ENCODE measurements around the gene MT1B. TPM values are rescaled to one million over a fixed set of nuclear protein-coding genes. Genes with fewer than 3 reads are reported as not detected.

Gene MT1B
- total and polyA plus RNA-seq, 2 of the 4 experiments (the other 2 are of a cell fraction): not detected

DNA sequence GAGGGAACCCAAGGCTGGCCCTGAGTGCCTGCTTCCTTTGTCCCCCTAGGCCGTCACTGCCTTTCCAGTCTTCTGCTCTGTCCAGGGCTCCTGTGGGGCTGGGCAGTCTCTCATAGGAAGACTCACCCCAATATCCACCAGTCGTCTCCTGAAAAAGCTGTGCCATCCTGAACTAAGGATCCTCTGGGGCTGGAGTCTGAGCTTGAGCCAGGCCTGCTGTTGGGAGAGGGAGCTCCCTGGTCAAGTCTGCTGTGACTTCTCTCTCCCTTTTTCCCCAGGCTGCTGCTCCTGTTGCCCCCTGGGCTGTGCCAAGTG lies 18.9 kb downstream of the MT1B start:
- no peak overlapping the region for H3K4ac ChIP-seq (ENCODE audit: low read depth, low read length)
- H3K79me1 ChIP-seq (ENCODE audit: low read depth in 1 of 2, low read length in 2 of 2): no peaks in the 10 kb centered on the region
- H2BK15ac ChIP-seq (ENCODE audit: low read depth, low read length): no peak overlapping the region
- ChIA-PET CTCF (no interaction called here), POLR2A (ENCODE audit: unreplicated experiment) (interaction anchor here (0.6 to 0.7 kb wide), 2 partner anchors 44 to 179 kb away, joined by 3 read pairs; no protein-coding TSS in a partner anchor)
- in situ Hi-C loops (cut with MboI; ENCODE audit: low sequenced_read_pairs) (no loop called here), dilution Hi-C loops (cut with HindIII; ENCODE audit: low sequenced_read_pairs, unreplicated experiment) (no loop called here), intact Hi-C loops (cut with micrococcal nuclease) (no loop called here)
- ATAC-seq (ENCODE audit: low read depth) (no peak), DNase-seq (no peak)
- no peak overlapping the region for H3K9ac ChIP-seq (ENCODE audit: low read depth, low read length)
- no peak overlapping the region for H3K23ac ChIP-seq (ENCODE audit: low read depth, low read length)
- WGBS, 2 experiments (ENCODE audit: extremely low coverage in 2 of 2, insufficient read length in 1 of 2): no CpG with 5 or more reads among the region's 2 CpGs
- no peak overlapping the region for H2BK5ac ChIP-seq (ENCODE audit: low read depth, low read length, poor library complexity, severe bottlenecking)
- peaks cover 5% of the 10 kb centered on the region for H3K9me1 ChIP-seq (ENCODE audit: insufficient read depth, low read length)
- no peak overlapping the region for H3K27ac ChIP-seq (ENCODE audit: insufficient read depth, low read length)
- H2AK5ac ChIP-seq (ENCODE audit: low read depth, low read length): no peak overlapping the region
- no peak overlapping the region for H2BK20ac ChIP-seq (ENCODE audit: low read depth, low read length)
- TF ChIP-seq POLR2A (IDR thresholded peaks at IDR 0.05; ENCODE audit: low read depth, low read length) (no peak), CEBPB (IDR thresholded peaks at IDR 0.05; ENCODE audit: low read depth, low read length) (no peak), BHLHE40 (IDR thresholded peaks at IDR 0.05; ENCODE audit: low read depth, low read length) (no peak)
- TF ChIP-seq, protein P1, sequence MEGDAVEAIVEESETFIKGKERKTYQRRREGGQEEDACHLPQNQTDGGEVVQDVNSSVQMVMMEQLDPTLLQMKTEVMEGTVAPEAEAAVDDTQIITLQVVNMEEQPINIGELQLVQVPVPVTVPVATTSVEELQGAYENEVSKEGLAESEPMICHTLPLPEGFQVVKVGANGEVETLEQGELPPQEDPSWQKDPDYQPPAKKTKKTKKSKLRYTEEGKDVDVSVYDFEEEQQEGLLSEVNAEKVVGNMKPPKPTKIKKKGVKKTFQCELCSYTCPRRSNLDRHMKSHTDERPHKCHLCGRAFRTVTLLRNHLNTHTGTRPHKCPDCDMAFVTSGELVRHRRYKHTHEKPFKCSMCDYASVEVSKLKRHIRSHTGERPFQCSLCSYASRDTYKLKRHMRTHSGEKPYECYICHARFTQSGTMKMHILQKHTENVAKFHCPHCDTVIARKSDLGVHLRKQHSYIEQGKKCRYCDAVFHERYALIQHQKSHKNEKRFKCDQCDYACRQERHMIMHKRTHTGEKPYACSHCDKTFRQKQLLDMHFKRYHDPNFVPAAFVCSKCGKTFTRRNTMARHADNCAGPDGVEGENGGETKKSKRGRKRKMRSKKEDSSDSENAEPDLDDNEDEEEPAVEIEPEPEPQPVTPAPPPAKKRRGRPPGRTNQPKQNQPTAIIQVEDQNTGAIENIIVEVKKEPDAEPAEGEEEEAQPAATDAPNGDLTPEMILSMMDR (conservative IDR thresholded peaks at IDR 0.05; ENCODE audit: low read depth, low read length): no peak
- no peak overlapping the region for H2AFZ ChIP-seq (replicated peaks; ENCODE audit: low read length, poor library complexity)
- no peak overlapping the region for H3K18ac ChIP-seq (ENCODE audit: low read depth, low read length)
- peaks cover 53% of the 10 kb centered on the region for H3K27me3 ChIP-seq (ENCODE audit: control insufficient read depth, insufficient read depth, low read length)
- no peak overlapping the region for H2AK9ac ChIP-seq (replicated peaks; ENCODE audit: low read depth, low read length, poor library complexity)
- H4K8ac ChIP-seq (ENCODE audit: low read depth in 2 of 2, low read length in 2 of 2): no peak overlapping the region
- H3K14ac ChIP-seq (replicated peaks; ENCODE audit: low read depth, low read length): no peak overlapping the region
- H3K4me1 ChIP-seq (ENCODE audit: control insufficient read depth, insufficient read depth, low read length): peaks cover 13% of the 10 kb centered on the region
- H3K9me3 ChIP-seq (ENCODE audit: control insufficient read depth, insufficient read depth, low read length): no peaks in the 10 kb centered on the region
- H4K5ac ChIP-seq (ENCODE audit: low read depth, low read length): no peak overlapping the region
- no peak overlapping the region for H3K56ac ChIP-seq (ENCODE audit: extremely low read depth, insufficient read depth, low read length)
- no peak overlapping the region for H2BK120ac ChIP-seq (ENCODE audit: low read depth, low read length)
- no peak overlapping the region for H3K4me2 ChIP-seq (ENCODE audit: low read depth, low read length)
- no peak overlapping the region for H4K91ac ChIP-seq (ENCODE audit: insufficient read depth, low read depth, low read length)
- peaks cover 4% of the 10 kb centered on the region; the same call in 1 of the 2 replicates for H4K20me1 ChIP-seq (ENCODE audit: insufficient read depth, low read length)
- BruUV-seq (replicated peaks): no TSS peak
- H3K36me3 ChIP-seq (ENCODE audit: control insufficient read depth, insufficient read depth, low read length): no peaks in the 10 kb centered on the region
- no peak overlapping the region for H3K4me3 ChIP-seq (ENCODE audit: insufficient read depth, low read depth, low read length)

Data from IMR-90 (cell line).